ENCODE results near the gene CABLES2. TPM values are rescaled to one million over a fixed set of nuclear protein-coding genes. Genes with fewer than 3 reads are reported as not detected.
"Not testable (repeated sequence)": the region's sequence is repeated elsewhere in the genome, so short reads cannot be mapped to it uniquely, and the experiment has no call there.

CABLES2 gene
- total and polyA plus RNA-seq, 4 donors, result 0.92 to 3.2 (median 2.0) TPM

- H3K27ac ChIP-seq (ENCODE audit: low read depth in 1 of 2, low read length in 2 of 2), result no peak overlapping the region
Observed at GRCh38 chr20:62374331-62375152, 32.5 kb downstream of the CABLES2 start.

GRCh38 chr20:62373631-62374179, 33.4 kb downstream of the CABLES2 start:
- WGBS, result 92% methylated on average over 27 of the region's 40 CpGs
- not testable (repeated sequence) for H3K36me3 ChIP-seq (ENCODE audit: control insufficient read depth in 4 of 4, insufficient read depth in 3 of 4, low read depth in 1 of 4, low read length in 3 of 4); H3K9me3 ChIP-seq (ENCODE audit: control insufficient read depth in 4 of 4, low read length in 3 of 4); H3K27ac ChIP-seq (ENCODE audit: low read depth in 1 of 2, low read length in 2 of 2); H3K4me3 ChIP-seq (ENCODE audit: low read depth in 1 of 3, low read length in 3 of 3); DNase-seq (ENCODE audit: low spot score); H3K9ac ChIP-seq (ENCODE audit: low read depth in 1 of 2, low read length in 2 of 2); H3K27me3 ChIP-seq (ENCODE audit: control insufficient read depth in 4 of 4, insufficient read depth in 4 of 4, low read length in 3 of 4)
- H3K4me1 ChIP-seq (ENCODE audit: control insufficient read depth in 4 of 4, insufficient read depth in 4 of 4, low read length in 3 of 4), result peaks cover 16 to 62% (median 42%) of the 10 kb centered on the region in 4 donors

More at GRCh38 chr20:62374331-62375152, 32.5 kb downstream of the CABLES2 start:
- no peaks in the 10 kb centered on the region for H3K27me3 ChIP-seq (ENCODE audit: control insufficient read depth in 4 of 4, insufficient read depth in 4 of 4, low read length in 3 of 4)
- no peak overlapping the region for H3K9ac ChIP-seq (ENCODE audit: low read depth in 1 of 2, low read length in 2 of 2)
- H3K9me3 ChIP-seq (ENCODE audit: control insufficient read depth in 4 of 4, low read length in 3 of 4), result no peaks in the 10 kb centered on the region
- peaks cover 11 to 54% (median 36%) of the 10 kb centered on the region in 4 donors for H3K4me1 ChIP-seq (ENCODE audit: control insufficient read depth in 4 of 4, insufficient read depth in 4 of 4, low read length in 3 of 4)
- TF ChIP-seq CTCF (IDR thresholded peaks at IDR 0.05; ENCODE audit: low read depth, low read length, missing input control), result no peak
- no peak overlapping the region for H3K4me3 ChIP-seq (ENCODE audit: low read depth in 1 of 3, low read length in 3 of 3)
- WGBS, result 61% methylated on average over 24 of the region's 24 CpGs
- no peaks in the 10 kb centered on the region for H3K36me3 ChIP-seq (ENCODE audit: control insufficient read depth in 4 of 4, insufficient read depth in 3 of 4, low read depth in 1 of 4, low read length in 3 of 4)
- no peak for DNase-seq (ENCODE audit: low spot score)

- Histone ChIP-seq H3K27ac (ENCODE audit: low read depth in 1 of 2, low read length in 2 of 2) (no peak overlapping the region), H3K4me1 (ENCODE audit: control insufficient read depth in 4 of 4, insufficient read depth in 4 of 4, low read length in 3 of 4) (peaks cover 30 to 70% (median 49%) of the 10 kb centered on the region in 4 donors), H3K27me3 (ENCODE audit: control insufficient read depth in 4 of 4, insufficient read depth in 4 of 4, low read length in 3 of 4) (no peaks in the 10 kb centered on the region), H3K9ac (ENCODE audit: low read depth in 1 of 2, low read length in 2 of 2) (no peak overlapping the region), H3K36me3 (ENCODE audit: control insufficient read depth in 4 of 4, insufficient read depth in 3 of 4, low read depth in 1 of 4, low read length in 3 of 4) (no peaks in the 10 kb centered on the region), H3K9me3 (ENCODE audit: control insufficient read depth in 4 of 4, low read length in 3 of 4) (no peaks in the 10 kb centered on the region), H3K4me3 (ENCODE audit: low read depth in 1 of 3, low read length in 3 of 3) (no peak overlapping the region)
- WGBS, result 87% methylated on average over 29 of the region's 29 CpGs
- TF ChIP-seq TAF1 (conservative IDR thresholded peaks at IDR 0.05) (no peak), MAX (IDR thresholded peaks at IDR 0.05) (no peak), YY1 (IDR thresholded peaks at IDR 0.05) (no peak), NR2F2 (IDR thresholded peaks at IDR 0.05) (no peak), ATF3 (IDR thresholded peaks at IDR 0.05) (no peak), ZBTB33 (IDR thresholded peaks at IDR 0.05) (no peak), CTCF (IDR thresholded peaks at IDR 0.05; ENCODE audit: low read depth, low read length, missing input control) (no peak), HNF4G (IDR thresholded peaks at IDR 0.05) (no peak), EGR1 (IDR thresholded peaks at IDR 0.05; ENCODE audit: low read depth in 2 of 2) (no peak)
- no peak for DNase-seq (ENCODE audit: low spot score)
Observed at GRCh38 chr20:62372042-62372993, 34.8 kb downstream of the CABLES2 start.

Measured in liver (tissue), 9 donors.